Measurements from ENCODE around the gene OR6Q1.

DNA sequence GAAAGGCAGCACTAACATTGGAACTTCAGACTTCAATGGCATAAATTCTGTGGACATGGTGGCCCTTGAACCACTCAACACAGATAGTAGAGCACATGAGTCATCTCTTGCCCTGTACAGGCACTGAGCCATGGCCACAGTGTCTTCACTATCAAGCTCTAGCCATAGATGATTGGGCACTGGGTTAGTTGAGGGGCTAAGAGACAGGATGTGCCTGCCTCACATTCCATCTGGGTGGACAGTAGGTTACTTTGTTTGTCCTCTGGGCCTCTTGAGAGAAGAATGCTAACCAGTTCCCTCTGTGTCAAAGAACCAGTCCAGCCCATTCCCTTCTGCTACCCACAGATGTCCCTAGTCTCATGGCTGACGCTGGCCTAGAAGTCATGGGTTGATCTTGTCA is 39.8 kb downstream of the OR6Q1 start:
- TF ChIP-seq, protein P1, sequence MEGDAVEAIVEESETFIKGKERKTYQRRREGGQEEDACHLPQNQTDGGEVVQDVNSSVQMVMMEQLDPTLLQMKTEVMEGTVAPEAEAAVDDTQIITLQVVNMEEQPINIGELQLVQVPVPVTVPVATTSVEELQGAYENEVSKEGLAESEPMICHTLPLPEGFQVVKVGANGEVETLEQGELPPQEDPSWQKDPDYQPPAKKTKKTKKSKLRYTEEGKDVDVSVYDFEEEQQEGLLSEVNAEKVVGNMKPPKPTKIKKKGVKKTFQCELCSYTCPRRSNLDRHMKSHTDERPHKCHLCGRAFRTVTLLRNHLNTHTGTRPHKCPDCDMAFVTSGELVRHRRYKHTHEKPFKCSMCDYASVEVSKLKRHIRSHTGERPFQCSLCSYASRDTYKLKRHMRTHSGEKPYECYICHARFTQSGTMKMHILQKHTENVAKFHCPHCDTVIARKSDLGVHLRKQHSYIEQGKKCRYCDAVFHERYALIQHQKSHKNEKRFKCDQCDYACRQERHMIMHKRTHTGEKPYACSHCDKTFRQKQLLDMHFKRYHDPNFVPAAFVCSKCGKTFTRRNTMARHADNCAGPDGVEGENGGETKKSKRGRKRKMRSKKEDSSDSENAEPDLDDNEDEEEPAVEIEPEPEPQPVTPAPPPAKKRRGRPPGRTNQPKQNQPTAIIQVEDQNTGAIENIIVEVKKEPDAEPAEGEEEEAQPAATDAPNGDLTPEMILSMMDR (conservative IDR thresholded peaks at IDR 0.05 in 1 of 2, IDR thresholded peaks at IDR 0.05 in 1 of 2; ENCODE audit: extremely low read depth in 1 of 2, insufficient read depth in 1 of 2, low read depth in 1 of 2, low read length in 2 of 2) = no peak
- no peak for TF ChIP-seq EZH2 (IDR thresholded peaks at IDR 0.05; ENCODE audit: borderline replicate concordance, low read length)

Data from mammary epithelial cell (primary cell).